Panc1 (cell line): ENCODE results near the gene HPCAL1. TPM values are rescaled to one million over a fixed set of nuclear protein-coding genes. Genes with fewer than 3 reads are reported as not detected.

Experiments used
- ATAC-seq: fragments of 200-7000 bp; cut with Tn5 transposase; 2 replicates; pipeline ENCODE4 v1.9.1; 2020; ENCODE audit warnings: mild to moderate bottlenecking, moderate library complexity
- BruUV-seq: library from RNA; stranded (reverse); fragments of 400-500 nt; replicated peaks from 2 replicates; lab custom pipeline; 2021; lab: Mats Ljungman, UMichigan
- CTCF ChIA-PET: fragments of 300-600 bp; sonication (Branson Sonifier 250); formaldehyde crosslinking; loops from one replicate; lab custom pipeline; 2022; ENCODE audit warnings: antibody characterized with exemption; lab: Charles Lee
- POLR2A ChIA-PET: fragments of 300-600 bp; sonication (Branson Sonifier 250); formaldehyde crosslinking; loops from one replicate; lab custom pipeline; 2022; ENCODE audit warnings: antibody characterized with exemption; lab: Charles Lee
- DNase-seq: peaks from one replicate; pipeline ENCODE4 v3.0.0-alpha.2; 2010; ENCODE audit warnings: low read depth, low spot score
- H3K27ac ChIP-seq: 2 replicates; pipeline ENCODE4 v1.5.1; 2011; ENCODE audit warnings: mild to moderate bottlenecking, low read length, inconsistent platforms
- H3K27me3 ChIP-seq: fragments of 200-500 bp; sonication (Bioruptor generic); 2 replicates; pipeline ENCODE4 v1.6.0; 2014; ENCODE audit warnings: low read length, inconsistent platforms; ENCODE audit not compliant: control insufficient read depth, insufficient read depth
- H3K36me3 ChIP-seq: fragments of 200-500 bp; sonication (Bioruptor generic); 2 replicates; pipeline ENCODE4 v1.5.1; 2014; ENCODE audit warnings: inconsistent platforms, mild to moderate bottlenecking, low read length, moderate library complexity; ENCODE audit not compliant: control insufficient read depth, insufficient read depth
- H3K4me1 ChIP-seq: 2 replicates; pipeline ENCODE4 v1.5.1; 2011; ENCODE audit warnings: inconsistent platforms, mild to moderate bottlenecking, low read length, moderate library complexity; ENCODE audit not compliant: control insufficient read depth, insufficient read depth
- H3K4me3 ChIP-seq, 2 experiments: 2 replicates each; pipeline ENCODE4 v1.5.1; 2011 to 2012; ENCODE audit warnings: low read depth in 2 of 2, low read length in 2 of 2, mild to moderate bottlenecking in 2 of 2, inconsistent platforms in 1 of 2, moderate library complexity in 1 of 2
- H3K9me3 ChIP-seq: fragments of 200-500 bp; sonication (Bioruptor generic); 2 replicates; pipeline ENCODE4 v1.5.1; 2014; ENCODE audit warnings: low read depth, mild to moderate bottlenecking, inconsistent platforms, low read length, moderate library complexity; ENCODE audit not compliant: control insufficient read depth, insufficient read depth
- CTCF ChIP-seq: fragments of 450-650 bp; IDR thresholded peaks from 2 replicates; pipeline ENCODE4 v1.5.1; 2017; ENCODE audit warnings: mild to moderate bottlenecking
- POLR2AphosphoS5 ChIP-seq: IDR thresholded peaks from 2 replicates; pipeline ENCODE4 v1.6.1; 2012; ENCODE audit warnings: mild to moderate bottlenecking, low read depth, low read length, moderate library complexity
- SIN3A ChIP-seq: IDR thresholded peaks from 2 replicates; pipeline ENCODE4 v1.6.1; 2012; ENCODE audit warnings: low read depth, mild to moderate bottlenecking, low read length, moderate library complexity, borderline replicate concordance; ENCODE audit not compliant: insufficient read depth
- TCF7L2 ChIP-seq: IDR thresholded peaks from 2 replicates; pipeline ENCODE4 v1.6.1; 2011; ENCODE audit warnings: mild to moderate bottlenecking, low read depth, low read length, inconsistent platforms
- in situ Hi-C: cut with HindIII; loops from 2 replicates; pipeline ENCODE4 v1.10.0; 2016; ENCODE audit warnings: low sequenced_read_pairs, low pct_unique_long_range_greater_than_20kb
- intact Hi-C: fragments of 100-400 bp; cut with micrococcal nuclease; formaldehyde crosslinking; loops from one replicate; pipeline ENCODE4 v1.10.0; 2022; ENCODE audit not compliant: unreplicated experiment
- total RNA-seq: library from RNA; stranded (reverse); gene quantifications from one replicate; pipeline ENCODE4 v1.2.1, GENCODE V29; 2021; ENCODE audit not compliant: unreplicated experiment
- TF ChIP-seq, protein P1 (sequence below), 2 experiments: IDR thresholded peaks; 2 replicates each; pipeline ENCODE4 v1.6.1; 2011 to 2012; ENCODE audit warnings: low read depth in 2 of 2, control low read depth in 1 of 2, low read length in 1 of 2, mild to moderate bottlenecking in 1 of 2, moderate library complexity in 1 of 2; ENCODE audit not compliant: insufficient read depth in 1 of 2

The HPCAL1 gene
- total RNA-seq, 1 experiment from 2014 or later, result 234 TPM

GRCh38 chr2:10433947-10434885, 131.5 kb downstream of the HPCAL1 start:
- in situ Hi-C loops, result loop anchor here (25.0 kb wide), 1 partner anchor 322 kb away; the partner anchor contains the start of gene RRM2
- Histone ChIP-seq H3K4me3 (no peak overlapping the region; a peak in 1 of 4 replicates), H3K36me3 (no peaks in the 10 kb centered on the region), H3K4me1 (peaks cover 44% of the 10 kb centered on the region), H3K9me3 (no peaks in the 10 kb centered on the region), H3K27ac (peak overlapping the region; percentile 72), H3K27me3 (no peaks in the 10 kb centered on the region)
- ChIA-PET CTCF (interaction anchor here (0.5 to 1.9 kb wide), 17 partner anchors 8 to 902 kb away, joined by 3 to 25 read pairs (median 4); partner anchors contain the start of gene ODC1), POLR2A (interaction anchor here (0.9 to 1.0 kb wide), 2 partner anchors 12 to 48 kb away, joined by 3 to 6 read pairs; no protein-coding TSS in a partner anchor)
- no TSS peak for BruUV-seq
- TF ChIP-seq TCF7L2 (no peak), CTCF (no peak), SIN3A (no peak), POLR2AphosphoS5 (no peak)
- TF ChIP-seq, protein P1, sequence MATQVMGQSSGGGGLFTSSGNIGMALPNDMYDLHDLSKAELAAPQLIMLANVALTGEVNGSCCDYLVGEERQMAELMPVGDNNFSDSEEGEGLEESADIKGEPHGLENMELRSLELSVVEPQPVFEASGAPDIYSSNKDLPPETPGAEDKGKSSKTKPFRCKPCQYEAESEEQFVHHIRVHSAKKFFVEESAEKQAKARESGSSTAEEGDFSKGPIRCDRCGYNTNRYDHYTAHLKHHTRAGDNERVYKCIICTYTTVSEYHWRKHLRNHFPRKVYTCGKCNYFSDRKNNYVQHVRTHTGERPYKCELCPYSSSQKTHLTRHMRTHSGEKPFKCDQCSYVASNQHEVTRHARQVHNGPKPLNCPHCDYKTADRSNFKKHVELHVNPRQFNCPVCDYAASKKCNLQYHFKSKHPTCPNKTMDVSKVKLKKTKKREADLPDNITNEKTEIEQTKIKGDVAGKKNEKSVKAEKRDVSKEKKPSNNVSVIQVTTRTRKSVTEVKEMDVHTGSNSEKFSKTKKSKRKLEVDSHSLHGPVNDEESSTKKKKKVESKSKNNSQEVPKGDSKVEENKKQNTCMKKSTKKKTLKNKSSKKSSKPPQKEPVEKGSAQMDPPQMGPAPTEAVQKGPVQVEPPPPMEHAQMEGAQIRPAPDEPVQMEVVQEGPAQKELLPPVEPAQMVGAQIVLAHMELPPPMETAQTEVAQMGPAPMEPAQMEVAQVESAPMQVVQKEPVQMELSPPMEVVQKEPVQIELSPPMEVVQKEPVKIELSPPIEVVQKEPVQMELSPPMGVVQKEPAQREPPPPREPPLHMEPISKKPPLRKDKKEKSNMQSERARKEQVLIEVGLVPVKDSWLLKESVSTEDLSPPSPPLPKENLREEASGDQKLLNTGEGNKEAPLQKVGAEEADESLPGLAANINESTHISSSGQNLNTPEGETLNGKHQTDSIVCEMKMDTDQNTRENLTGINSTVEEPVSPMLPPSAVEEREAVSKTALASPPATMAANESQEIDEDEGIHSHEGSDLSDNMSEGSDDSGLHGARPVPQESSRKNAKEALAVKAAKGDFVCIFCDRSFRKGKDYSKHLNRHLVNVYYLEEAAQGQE (IDR thresholded peaks at IDR 0.05; ENCODE audit: insufficient read depth in 1 of 2, low read depth in 2 of 2, low read length in 1 of 2), result no peak
- ATAC-seq (peak; percentile 25), DNase-seq (no peak)
- intact Hi-C loops, result loop anchor here (2.0 kb wide), 2 partner anchors 309 to 361 kb away; no protein-coding TSS in a partner anchor

GRCh38 chr2:10434886-10435819, 132.4 kb downstream of the HPCAL1 start:
- Histone ChIP-seq H3K9me3 (no peaks in the 10 kb centered on the region), H3K4me3 (no peak overlapping the region), H3K4me1 (peaks cover 43% of the 10 kb centered on the region), H3K27ac (peak overlapping the region; percentile 26; the same call in 1 of the 2 replicates), H3K27me3 (no peaks in the 10 kb centered on the region), H3K36me3 (0 out of 2 replicates have a peak, but pooled peaks cover 2% of the 10 kb centered on the region)
- in situ Hi-C loops (loop anchor here (25.0 kb wide), 1 partner anchor 323 kb away; the partner anchor contains the start of gene RRM2), intact Hi-C loops (loop anchor here (2.0 kb wide), 2 partner anchors 310 to 362 kb away; no protein-coding TSS in a partner anchor)
- 0 out of 2 replicates have a peak, but pooled peaks have one; percentile 45 for TF ChIP-seq POLR2AphosphoS5
- TF ChIP-seq CTCF, result peak; percentile 97
- no peak for TF ChIP-seq SIN3A
- peak; percentile 46; the same call in 1 of the 2 replicates for TF ChIP-seq TCF7L2
- TF ChIP-seq, protein P1 (IDR thresholded peaks at IDR 0.05; ENCODE audit: insufficient read depth in 1 of 2, low read depth in 2 of 2, low read length in 1 of 2), result peak in 1 of 2 experiments; percentile 67; a peak in 1 of 4 replicates
- CTCF ChIA-PET, result interaction anchor here (0.5 to 1.9 kb wide), 21 partner anchors 9 to 903 kb away, joined by 3 to 25 read pairs (median 4); partner anchors contain the start of gene ODC1
- no TSS peak for BruUV-seq
- ATAC-seq (peak; percentile 61), DNase-seq (no peak)
- POLR2A ChIA-PET, result interaction anchor here (0.5 to 0.9 kb wide), 2 partner anchors 49 to 95 kb away, joined by 3 to 6 read pairs; no protein-coding TSS in a partner anchor
